ENCODE results near the gene GRWD1. TPM values are rescaled to one million over a fixed set of nuclear protein-coding genes. Genes with fewer than 3 reads are reported as not detected.

The GRWD1 gene
- total and polyA plus RNA-seq, 2 of the 8 experiments (the other 6 are each of a cell fraction or from before 2014, with no cell fraction given), result 36.9 to 61.9 TPM

- TF ChIP-seq GABPA (IDR thresholded peaks at IDR 0.05; ENCODE audit: borderline replicate concordance, insufficient read depth, low read length) (no peak), JUN (IDR thresholded peaks at IDR 0.05; ENCODE audit: low read depth, low read length) (no peak)
These were observed 25.1 kb downstream of the GRWD1 start (continued) for GRCh38 chr19:48470856-48471255.
